Stimulated activated CD4-positive, alpha-beta T cell treated with anti-CD3 and anti-CD28 coated beads, Interleukin-1b, Interleukin-23, amount 100 ng/mL, for 1 hour (primary cell): ENCODE measurements around the gene TRMT11.
A peak's percentile ranks its signal among the peaks of the same experiment; 100 is the strongest.
"Not testable (repeated sequence)": the region's sequence is repeated elsewhere in the genome, so short reads cannot be mapped to it uniquely, and the experiment has no call there.

ENCODE experiments used
- DNase-seq, 2 donors: peaks; one replicate each; pipeline ENCODE4 v3.0.0-alpha.2; 2020; ENCODE audit warnings: low read depth in 2 of 2

TRMT11 gene

GRCh38 chr6:125986301-125987025, at the start of gene TRMT11:
TRMT11 (plus strand) TSS chr6:125986540; CDS start chr6:125986551, 11 bp downstream.
- DNase-seq, result peak; percentile 51 to 57

- no peak for DNase-seq
Observed at GRCh38 chr6:125939026-125939425, 47.3 kb upstream of the TRMT11 start.

- no peak for DNase-seq
Observed at GRCh38 chr6:125939791-125940190, 46.5 kb upstream of the TRMT11 start.

GRCh38 chr6:125940247-125941041, 45.9 kb upstream of the TRMT11 start:
- DNase-seq, result no peak

GRCh38 chr6:125942672-125943527, 43.4 kb upstream of the TRMT11 start:
- DNase-seq, result no peak

- no peak for DNase-seq
Observed at GRCh38 chr6:125943528-125944433, 42.6 kb upstream of the TRMT11 start.

- DNase-seq, result no peak
Observed at GRCh38 chr6:125944434-125944816, 41.9 kb upstream of the TRMT11 start.

GRCh38 chr6:125944896-125945295, 41.4 kb upstream of the TRMT11 start:
- DNase-seq, result no peak

- no peak for DNase-seq
Observed at GRCh38 chr6:125945378-125946141, 40.8 kb upstream of the TRMT11 start.

GRCh38 chr6:125947615-125948014, 38.7 kb upstream of the TRMT11 start:
- DNase-seq, result no peak

- no peak for DNase-seq
Observed at GRCh38 chr6:125948455-125948854, 37.9 kb upstream of the TRMT11 start.

- no peak for DNase-seq
Observed at GRCh38 chr6:125949069-125949468, 37.3 kb upstream of the TRMT11 start.

- no peak for DNase-seq
Observed at GRCh38 chr6:125950293-125950692, 36.0 kb upstream of the TRMT11 start.

- not testable (repeated sequence) for DNase-seq
Observed at GRCh38 chr6:125950716-125951115, 35.6 kb upstream of the TRMT11 start.

- DNase-seq, result no peak
Observed at GRCh38 chr6:125951323-125951722, 35.0 kb upstream of the TRMT11 start.

- DNase-seq, result no peak
Observed at GRCh38 chr6:125952764-125953501, 33.4 kb upstream of the TRMT11 start.

GRCh38 chr6:125953502-125953875, 32.9 kb upstream of the TRMT11 start:
- no peak for DNase-seq

GRCh38 chr6:125954735-125955339, 31.5 kb upstream of the TRMT11 start:
- DNase-seq, result no peak

GRCh38 chr6:125955973-125956372, 30.4 kb upstream of the TRMT11 start:
- no peak for DNase-seq
